Lung (tissue), 12 donors: Measurements from ENCODE around the gene ZNF839. TPM values are rescaled to one million over a fixed set of nuclear protein-coding genes. Genes with fewer than 3 reads are reported as not detected.

Experiments used
- ATAC-seq: fragments of 200-7000 bp; cut with Tn5 transposase; one replicate; pipeline ENCODE4 v1.9.1; 2020; ENCODE audit warnings: moderate number of reproducible peaks; ENCODE audit not compliant: insufficient read depth, low FRiP score
- DNase-seq, 3 donors: peaks; one replicate each; pipeline ENCODE4 v3.0.0-alpha.2; 2013 to 2017
- H3K27ac ChIP-seq, 2 donors: one replicate each; pipeline ENCODE4 v1.5.1; 2013; ENCODE audit warnings: mild to moderate bottlenecking in 2 of 2, moderate library complexity in 2 of 2, control low read depth in 1 of 2, inconsistent platforms in 1 of 2, low read depth in 1 of 2, low read length in 1 of 2
- H3K27me3 ChIP-seq, 3 donors: one replicate each; pipeline ENCODE4 v1.5.1; 2013; ENCODE audit warnings: low read length in 2 of 3; ENCODE audit not compliant: control insufficient read depth in 3 of 3, insufficient read depth in 3 of 3
- H3K36me3 ChIP-seq, 4 donors: one replicate each; pipeline ENCODE4 v1.5.1; 2013; ENCODE audit warnings: low read length in 4 of 4, mild to moderate bottlenecking in 1 of 4, moderate library complexity in 1 of 4; ENCODE audit not compliant: control insufficient read depth in 4 of 4, insufficient read depth in 4 of 4
- H3K4me1 ChIP-seq, 5 donors: one replicate each; pipeline ENCODE4 v1.5.1; 2013; ENCODE audit warnings: low read length in 5 of 5, mild to moderate bottlenecking in 2 of 5, moderate library complexity in 1 of 5; ENCODE audit not compliant: control insufficient read depth in 5 of 5, insufficient read depth in 5 of 5
- H3K4me3 ChIP-seq: one replicate; pipeline ENCODE4 v1.5.1; 2013; ENCODE audit warnings: mild to moderate bottlenecking, control low read depth, moderate library complexity
- H3K9ac ChIP-seq, 2 donors: one replicate each; pipeline ENCODE4 v1.5.1; 2013; ENCODE audit warnings: low read length in 2 of 2, control low read depth in 1 of 2; ENCODE audit not compliant: insufficient read depth in 1 of 2
- H3K9me3 ChIP-seq, 4 donors: one replicate each; pipeline ENCODE4 v1.5.1; 2013; ENCODE audit warnings: low read length in 3 of 4, mild to moderate bottlenecking in 1 of 4, moderate library complexity in 1 of 4; ENCODE audit not compliant: control insufficient read depth in 4 of 4, insufficient read depth in 3 of 4
- WGBS, 2 donors: extraction: QIAGEN DNeasy Blood & Tissue Kit; methylation state at CpG; one replicate each; pipeline ENCODE4 v1.1.7; 2013; 5-methylcytosine and 5-hydroxymethylcytosine counted together
- polyA plus RNA-seq, 2 donors: library from polyadenylated mRNA; stranded (reverse); fragments of 200-250 nt; gene quantifications; one replicate each; pipeline ENCODE4 v1.2.1, GENCODE V29; 2013
- total RNA-seq, 2 donors: library from RNA; depleted of rRNA in 1 of 2; stranded (reverse); fragments of >200 nt in 1 of 2; gene quantifications; one replicate each; pipeline ENCODE4 v1.2.1, GENCODE V29; 2014 to 2021
- TF ChIP-seq, protein P1 (sequence below): IDR thresholded peaks from 2 replicates; pipeline ENCODE4 v1.5.1; 2012; ENCODE audit warnings: mild to moderate bottlenecking; ENCODE audit errors: control extremely low read depth, extremely low read depth
- donor health status: control.
- donor health status: control.
- donor health status: Bipolar disorder and iron deficiency.
- donor health status: healthy.
- donor health status: DM: yes; HTN: yes; CAD: no.

The ZNF839 gene
- total and polyA plus RNA-seq, 4 donors = 6.1 to 14.2 (median 10.3) TPM

DNA sequence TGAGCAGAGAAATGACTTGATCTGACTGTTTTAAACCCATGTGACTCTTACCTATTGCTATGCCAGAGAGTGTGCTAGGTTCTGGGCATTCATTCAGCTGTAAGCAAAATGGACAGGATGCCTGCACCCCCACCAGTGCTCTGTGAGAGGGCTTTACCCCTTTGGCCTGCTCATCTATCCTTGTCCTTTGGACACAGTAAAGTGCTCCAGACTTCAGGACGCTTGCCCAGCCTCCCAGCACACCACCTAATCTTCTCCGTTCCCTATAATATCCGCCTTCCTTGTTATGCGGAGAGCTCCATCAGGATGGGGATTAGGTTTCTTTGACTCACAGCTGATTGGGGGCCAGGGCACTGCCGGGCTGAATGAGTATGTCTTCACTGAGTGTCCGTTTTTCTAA, 4.4 kb upstream of the ZNF839 start:
- no peak overlapping the region for H3K9ac ChIP-seq
- ATAC-seq = no peak
- no peaks in the 10 kb centered on the region for H3K27me3 ChIP-seq
- H3K9me3 ChIP-seq = no peaks in the 10 kb centered on the region
- no peaks in the 10 kb centered on the region for H3K36me3 ChIP-seq
- H3K4me3 ChIP-seq = no peak overlapping the region
- WGBS, 2 donors = 92 to 93% methylated on average over 6 of the region's 6 CpGs
- H3K4me1 ChIP-seq = peaks cover 0 to 25% (median 2%) of the 10 kb centered on the region in 5 donors
- TF ChIP-seq, protein P1, sequence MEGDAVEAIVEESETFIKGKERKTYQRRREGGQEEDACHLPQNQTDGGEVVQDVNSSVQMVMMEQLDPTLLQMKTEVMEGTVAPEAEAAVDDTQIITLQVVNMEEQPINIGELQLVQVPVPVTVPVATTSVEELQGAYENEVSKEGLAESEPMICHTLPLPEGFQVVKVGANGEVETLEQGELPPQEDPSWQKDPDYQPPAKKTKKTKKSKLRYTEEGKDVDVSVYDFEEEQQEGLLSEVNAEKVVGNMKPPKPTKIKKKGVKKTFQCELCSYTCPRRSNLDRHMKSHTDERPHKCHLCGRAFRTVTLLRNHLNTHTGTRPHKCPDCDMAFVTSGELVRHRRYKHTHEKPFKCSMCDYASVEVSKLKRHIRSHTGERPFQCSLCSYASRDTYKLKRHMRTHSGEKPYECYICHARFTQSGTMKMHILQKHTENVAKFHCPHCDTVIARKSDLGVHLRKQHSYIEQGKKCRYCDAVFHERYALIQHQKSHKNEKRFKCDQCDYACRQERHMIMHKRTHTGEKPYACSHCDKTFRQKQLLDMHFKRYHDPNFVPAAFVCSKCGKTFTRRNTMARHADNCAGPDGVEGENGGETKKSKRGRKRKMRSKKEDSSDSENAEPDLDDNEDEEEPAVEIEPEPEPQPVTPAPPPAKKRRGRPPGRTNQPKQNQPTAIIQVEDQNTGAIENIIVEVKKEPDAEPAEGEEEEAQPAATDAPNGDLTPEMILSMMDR = no peak
- no peak overlapping the region for H3K27ac ChIP-seq
- no peak for DNase-seq

DNA sequence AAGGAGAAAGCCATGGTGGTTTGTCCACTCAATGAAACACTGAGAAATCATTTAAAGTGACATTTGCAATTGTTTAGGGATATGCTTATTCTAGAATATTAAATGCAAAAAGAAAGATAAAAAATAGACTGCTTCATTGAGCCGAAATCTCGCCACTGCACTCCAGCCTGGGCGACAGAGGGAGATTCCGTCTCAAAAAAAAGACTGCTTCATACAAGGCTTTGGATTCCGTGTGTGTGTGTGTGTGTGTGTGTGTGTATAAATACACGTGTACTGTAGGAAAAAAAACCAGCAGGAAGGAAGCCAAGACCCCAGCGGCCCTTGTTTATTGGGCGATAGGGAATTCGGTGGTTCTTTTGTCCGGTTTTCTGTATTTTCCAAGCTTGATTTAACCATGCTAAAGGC, 3.2 kb upstream of the ZNF839 start:
- peak overlapping the region; percentile 41 for H3K4me3 ChIP-seq
- H3K9me3 ChIP-seq = no peaks in the 10 kb centered on the region
- DNase-seq = peak; percentile 79 to 91 (median 83)
- 1 to 2% methylated on average over 10 of the region's 10 CpGs for WGBS, 2 donors
- ATAC-seq = no peak
- peak overlapping the region; percentile 28 to 81 for H3K9ac ChIP-seq
- H3K27me3 ChIP-seq = no peaks in the 10 kb centered on the region
- H3K36me3 ChIP-seq = no peaks in the 10 kb centered on the region
- peaks cover 3 to 32% (median 9%) of the 10 kb centered on the region in 5 donors for H3K4me1 ChIP-seq
- peak overlapping the region; percentile 67 to 71 for H3K27ac ChIP-seq
- TF ChIP-seq, protein P1 = no peak

DNA sequence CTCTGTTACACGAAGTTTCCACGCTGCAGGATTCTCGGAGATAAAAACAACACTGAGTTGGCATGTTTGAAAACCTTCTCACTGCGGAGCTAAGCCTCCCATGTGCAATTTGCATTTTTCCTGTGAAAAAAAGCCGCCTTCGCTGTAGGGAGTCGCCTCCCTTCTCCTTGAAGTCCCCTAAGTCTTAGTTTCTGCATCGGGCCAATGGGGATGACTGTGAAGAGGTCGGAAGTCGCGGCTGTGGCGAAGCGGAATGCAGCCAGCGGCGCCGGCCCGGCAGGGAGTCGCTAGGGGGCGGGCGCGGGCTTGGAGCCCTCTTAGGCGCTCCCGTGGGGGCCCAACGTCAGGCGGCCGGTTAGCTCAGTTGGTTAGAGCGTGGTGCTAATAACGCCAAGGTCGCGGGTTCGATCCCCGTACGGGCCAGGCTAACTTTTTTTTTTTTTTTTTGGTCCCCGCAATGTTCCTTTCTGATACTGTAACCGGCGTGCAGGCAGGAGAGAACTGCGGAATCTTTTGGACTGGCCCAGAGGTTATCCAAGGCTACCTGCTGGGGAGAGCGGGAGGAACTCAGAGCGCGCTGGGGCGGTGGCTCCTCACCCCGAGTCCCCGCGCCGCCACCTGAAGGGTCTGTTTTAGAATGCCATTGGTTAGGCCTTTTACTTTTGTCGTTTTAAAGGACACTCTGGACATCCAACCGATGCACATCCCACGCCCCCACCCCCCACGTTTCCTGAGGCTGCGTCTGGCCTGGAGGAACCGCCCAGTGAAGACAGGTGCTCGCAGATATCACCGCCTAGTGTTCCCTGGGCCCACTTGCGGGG, 2.6 kb upstream of the ZNF839 start:
- Histone ChIP-seq H3K4me1 (peaks cover 3 to 32% (median 9%) of the 10 kb centered on the region in 5 donors), H3K27ac (peak overlapping the region; percentile 71 to 92), H3K36me3 (no peaks in the 10 kb centered on the region), H3K9me3 (no peaks in the 10 kb centered on the region), H3K27me3 (no peaks in the 10 kb centered on the region), H3K4me3 (peak overlapping the region; percentile 45), H3K9ac (peak overlapping the region; percentile 71 to 81)
- TF ChIP-seq, protein P1 = peak; percentile 85
- peak; percentile 96 to 97 (median 96) for DNase-seq
- WGBS, 2 donors = 1% methylated on average over 54 of the region's 54 CpGs
- ATAC-seq = peak; percentile 77
